ENCODE data around the gene TLX2.

TLX2 gene

GRCh38 chr2:74534411-74534810 lies 20.2 kb downstream of the TLX2 start:
- no peak overlapping the region for H2AFZ ChIP-seq (ENCODE audit: low read depth, low read length)
- TF ChIP-seq EZH2phosphoT487 (IDR thresholded peaks at IDR 0.05; ENCODE audit: low read depth) (no peak), CTCF (IDR thresholded peaks at IDR 0.05; ENCODE audit: low read depth, low read length) (no peak)
- no peaks in the 10 kb centered on the region for H3K9me3 ChIP-seq (ENCODE audit: insufficient read depth, low read length)

GRCh38 chr2:74535440-74535965 lies 21.3 kb downstream of the TLX2 start:
- no peak for TF ChIP-seq EZH2phosphoT487 (IDR thresholded peaks at IDR 0.05; ENCODE audit: low read depth)
- no peak for TF ChIP-seq CTCF (IDR thresholded peaks at IDR 0.05; ENCODE audit: low read depth, low read length)

More at GRCh38 chr2:74534411-74534810, 20.2 kb downstream of the TLX2 start:
- H3K79me2 ChIP-seq (ENCODE audit: low read length), result peaks cover 21% of the 10 kb centered on the region
- H3K4me2 ChIP-seq (ENCODE audit: low read length), result no peak overlapping the region
- H3K4me1 ChIP-seq (ENCODE audit: low read length), result peaks cover 25% of the 10 kb centered on the region
- peaks cover 16% of the 10 kb centered on the region for H3K36me3 ChIP-seq (replicated peaks; ENCODE audit: low read depth, low read length)
- H3K27me3 ChIP-seq (ENCODE audit: low read depth, low read length), result peaks cover 6% of the 10 kb centered on the region; the same call in 1 of the 2 replicates
- H4K20me1 ChIP-seq (ENCODE audit: insufficient read depth, low read length), result no peaks in the 10 kb centered on the region
- no peak overlapping the region for H3K4me3 ChIP-seq (ENCODE audit: low read length)
- H3K27ac ChIP-seq (ENCODE audit: low read length), result no peak overlapping the region
- no peak overlapping the region for H3K9ac ChIP-seq (ENCODE audit: low read length)

GRCh38 chr2:74536166-74536950 lies 22.1 kb downstream of the TLX2 start:
- H3K4me3 ChIP-seq (ENCODE audit: low read length), result no peak overlapping the region
- H4K20me1 ChIP-seq (ENCODE audit: insufficient read depth, low read length), result no peaks in the 10 kb centered on the region
- H3K27ac ChIP-seq (ENCODE audit: low read length), result no peak overlapping the region
- H3K79me2 ChIP-seq (ENCODE audit: low read length), result peaks cover 4% of the 10 kb centered on the region
- peaks cover 6% of the 10 kb centered on the region; the same call in 1 of the 2 replicates for H3K27me3 ChIP-seq (ENCODE audit: low read depth, low read length)
- no peaks in the 10 kb centered on the region for H3K9me3 ChIP-seq (ENCODE audit: insufficient read depth, low read length)
- H2AFZ ChIP-seq (ENCODE audit: low read depth, low read length), result no peak overlapping the region
- peaks cover 20% of the 10 kb centered on the region for H3K4me1 ChIP-seq (ENCODE audit: low read length)
- H3K4me2 ChIP-seq (ENCODE audit: low read length), result no peak overlapping the region
- H3K36me3 ChIP-seq (replicated peaks; ENCODE audit: low read depth, low read length), result peaks cover 14% of the 10 kb centered on the region
- H3K9ac ChIP-seq (ENCODE audit: low read length), result no peak overlapping the region
- no peak for TF ChIP-seq EZH2phosphoT487 (IDR thresholded peaks at IDR 0.05; ENCODE audit: low read depth)
- no peak for TF ChIP-seq CTCF (IDR thresholded peaks at IDR 0.05; ENCODE audit: low read depth, low read length)

More at GRCh38 chr2:74535440-74535965, 21.3 kb downstream of the TLX2 start:
- Histone ChIP-seq H3K27me3 (ENCODE audit: low read depth, low read length) (peaks cover 6% of the 10 kb centered on the region; the same call in 1 of the 2 replicates), H4K20me1 (ENCODE audit: insufficient read depth, low read length) (no peaks in the 10 kb centered on the region), H3K27ac (ENCODE audit: low read length) (no peak overlapping the region), H3K36me3 (replicated peaks; ENCODE audit: low read depth, low read length) (peaks cover 16% of the 10 kb centered on the region), H3K9me3 (ENCODE audit: insufficient read depth, low read length) (no peaks in the 10 kb centered on the region), H2AFZ (ENCODE audit: low read depth, low read length) (no peak overlapping the region), H3K4me2 (ENCODE audit: low read length) (no peak overlapping the region), H3K4me1 (ENCODE audit: low read length) (peaks cover 28% of the 10 kb centered on the region), H3K9ac (ENCODE audit: low read length) (no peak overlapping the region), H3K79me2 (ENCODE audit: low read length) (peaks cover 13% of the 10 kb centered on the region), H3K4me3 (ENCODE audit: low read length) (no peak overlapping the region)

GRCh38 chr2:74537140-74537539 lies 22.9 kb downstream of the TLX2 start:
- no peak overlapping the region for H3K27ac ChIP-seq (ENCODE audit: low read length)
- no peaks in the 10 kb centered on the region for H4K20me1 ChIP-seq (ENCODE audit: insufficient read depth, low read length)

More at GRCh38 chr2:74537140-74537539, 22.9 kb downstream of the TLX2 start:
- H3K79me2 ChIP-seq (ENCODE audit: low read length), result no peaks in the 10 kb centered on the region
- H3K9me3 ChIP-seq (ENCODE audit: insufficient read depth, low read length), result no peaks in the 10 kb centered on the region
- peaks cover 14% of the 10 kb centered on the region for H3K4me1 ChIP-seq (ENCODE audit: low read length)
- no peak overlapping the region for H2AFZ ChIP-seq (ENCODE audit: low read depth, low read length)
- TF ChIP-seq EZH2phosphoT487 (IDR thresholded peaks at IDR 0.05; ENCODE audit: low read depth) (no peak), CTCF (IDR thresholded peaks at IDR 0.05; ENCODE audit: low read depth, low read length) (no peak)
- peaks cover 6% of the 10 kb centered on the region; the same call in 1 of the 2 replicates for H3K27me3 ChIP-seq (ENCODE audit: low read depth, low read length)
- H3K36me3 ChIP-seq (replicated peaks; ENCODE audit: low read depth, low read length), result peaks cover 6% of the 10 kb centered on the region
- H3K9ac ChIP-seq (ENCODE audit: low read length), result no peak overlapping the region
- H3K4me3 ChIP-seq (ENCODE audit: low read length), result no peak overlapping the region
- no peak overlapping the region for H3K4me2 ChIP-seq (ENCODE audit: low read length)
